BE2C (cell line): ENCODE measurements around the gene LRRC4C.

Experiments used
- DNase-seq: peaks from one replicate; pipeline ENCODE4 v3.0.0-alpha.2; 2020
- H3K27me3 ChIP-seq: fragments of 250-450 bp; sonication (Bioruptor Pico); 2 replicates; pipeline ENCODE4 v1.5.1; 2020; ENCODE audit warnings: mild to moderate bottlenecking
- H3K36me3 ChIP-seq: fragments of 250-450 bp; sonication (Bioruptor Pico); 2 replicates; pipeline ENCODE4 v1.5.1; 2020; ENCODE audit warnings: mild to moderate bottlenecking
- H3K4me1 ChIP-seq: fragments of 250-450 bp; sonication (Bioruptor Pico); 2 replicates; pipeline ENCODE4 v1.5.1; 2020
- H3K4me3 ChIP-seq: 2 replicates; pipeline ENCODE4 v1.5.1; 2011; ENCODE audit warnings: low read depth, low read length
- H3K9me3 ChIP-seq: fragments of 250-450 bp; sonication (Bioruptor Pico); 2 replicates; pipeline ENCODE4 v1.5.1; 2020
- CTCF ChIP-seq: IDR thresholded peaks from 2 replicates; pipeline ENCODE4 v1.5.1; 2012; ENCODE audit warnings: mild to moderate bottlenecking, low read depth, low read length

The LRRC4C gene

DNA sequence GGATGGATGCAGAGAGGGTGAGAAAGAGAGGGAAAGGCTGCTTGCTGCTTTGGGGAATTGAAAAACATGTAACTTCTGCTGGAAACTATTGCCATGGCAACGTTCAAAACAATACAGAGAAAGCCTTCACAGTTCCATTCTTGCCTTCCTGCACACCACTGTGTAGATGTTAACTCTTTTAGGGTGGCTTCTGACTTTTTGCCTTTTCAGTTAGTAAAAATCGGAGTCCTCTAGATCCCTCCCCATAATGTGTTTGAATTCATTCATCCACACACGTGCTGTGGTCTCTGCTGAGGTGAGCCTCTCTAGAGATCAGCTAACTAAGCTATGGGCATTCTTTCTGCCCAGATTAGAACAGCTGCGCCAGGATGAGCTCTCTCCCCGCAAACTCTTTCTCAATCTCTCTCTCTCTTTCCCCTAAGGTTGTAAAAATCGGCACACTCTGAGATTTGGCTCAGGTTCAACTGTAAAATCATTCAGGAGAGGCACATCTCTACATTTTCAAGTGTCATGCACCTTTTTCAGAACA lies 1178.3 kb downstream of the LRRC4C start:
- DNase-seq: no peak
- Histone ChIP-seq H3K4me1 (no peaks in the 10 kb centered on the region; the same call in 1 of the 2 replicates), H3K9me3 (no peaks in the 10 kb centered on the region), H3K36me3 (no peaks in the 10 kb centered on the region), H3K4me3 (peak overlapping the region; percentile 58), H3K27me3 (no peaks in the 10 kb centered on the region)
- no peak for TF ChIP-seq CTCF

- H3K27me3 ChIP-seq: no peaks in the 10 kb centered on the region
- no peaks in the 10 kb centered on the region for H3K9me3 ChIP-seq
- peak overlapping the region; percentile 58 for H3K4me3 ChIP-seq
- H3K36me3 ChIP-seq: no peaks in the 10 kb centered on the region
- H3K4me1 ChIP-seq: no peaks in the 10 kb centered on the region; the same call in 1 of the 2 replicates
- no peak for TF ChIP-seq CTCF
- peak; percentile 30 for DNase-seq
These were observed 1179.0 kb downstream of the LRRC4C start for GRCh38 chr11:40280159-40281051.

GRCh38 chr11:40276960-40277359 lies 1182.5 kb downstream of the LRRC4C start:
- no peaks in the 10 kb centered on the region for H3K36me3 ChIP-seq
- no peak for DNase-seq
- TF ChIP-seq CTCF: no peak
- no peaks in the 10 kb centered on the region for H3K9me3 ChIP-seq
- no peaks in the 10 kb centered on the region; the same call in 1 of the 2 replicates for H3K4me1 ChIP-seq
- H3K4me3 ChIP-seq: no peak overlapping the region
- no peaks in the 10 kb centered on the region for H3K27me3 ChIP-seq

DNA sequence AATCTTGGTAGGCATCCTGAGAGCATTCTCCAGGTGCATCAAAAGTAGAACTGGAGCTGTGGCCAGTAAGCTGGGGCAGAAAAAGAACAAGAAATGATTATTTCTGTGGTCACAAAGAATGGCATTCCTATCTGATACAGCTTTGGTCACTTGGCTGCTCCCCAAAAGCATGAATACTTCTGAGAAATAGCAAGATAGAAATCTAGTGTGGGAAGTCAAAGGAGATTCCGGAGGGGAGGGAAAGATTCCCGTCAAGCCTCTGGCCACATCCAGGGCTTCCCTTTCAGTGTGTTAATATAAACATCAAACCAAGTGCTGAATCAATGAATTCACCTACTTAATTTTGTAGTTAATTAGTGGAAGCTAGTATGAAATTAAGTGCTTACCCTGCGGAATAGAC lies 1185.4 kb downstream of the LRRC4C start:
- TF ChIP-seq CTCF: no peak
- Histone ChIP-seq H3K4me3 (no peak overlapping the region), H3K36me3 (no peaks in the 10 kb centered on the region), H3K9me3 (no peaks in the 10 kb centered on the region), H3K27me3 (no peaks in the 10 kb centered on the region), H3K4me1 (no peaks in the 10 kb centered on the region)
- no peak for DNase-seq

DNA sequence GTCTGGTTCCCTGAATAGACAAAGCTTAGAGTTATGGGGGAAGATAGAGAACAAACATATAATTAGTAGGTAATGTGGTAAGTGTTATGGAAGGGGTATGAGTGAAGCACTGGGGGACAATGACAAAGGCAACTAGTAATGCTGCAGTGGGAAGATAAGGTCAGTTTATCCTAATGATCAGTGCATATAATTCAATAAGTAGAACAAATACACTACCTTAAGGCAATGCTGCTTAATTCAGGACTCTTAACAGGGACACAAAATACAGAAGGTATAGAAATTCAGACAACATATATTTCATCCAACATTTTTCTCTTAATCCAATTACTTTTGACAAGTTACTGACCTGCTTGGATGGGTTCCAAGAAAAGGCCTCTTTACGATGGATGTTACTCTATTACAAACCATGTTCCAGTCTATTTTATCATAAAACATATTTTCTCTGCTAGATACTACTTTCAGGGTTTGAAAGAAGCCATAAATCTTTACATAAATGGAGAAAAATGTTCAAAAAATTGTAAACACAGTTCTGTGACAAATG lies 1186.2 kb downstream of the LRRC4C start:
- no peak for TF ChIP-seq CTCF
- no peak overlapping the region for H3K4me3 ChIP-seq
- H3K9me3 ChIP-seq: no peaks in the 10 kb centered on the region
- H3K27me3 ChIP-seq: no peaks in the 10 kb centered on the region
- no peaks in the 10 kb centered on the region for H3K36me3 ChIP-seq
- DNase-seq: peak; percentile 25
- H3K4me1 ChIP-seq: no peaks in the 10 kb centered on the region

- H3K4me1 ChIP-seq: no peaks in the 10 kb centered on the region
- no peaks in the 10 kb centered on the region for H3K9me3 ChIP-seq
- no peak for TF ChIP-seq CTCF
- H3K27me3 ChIP-seq: no peaks in the 10 kb centered on the region
- H3K4me3 ChIP-seq: no peak overlapping the region
- DNase-seq: no peak
- H3K36me3 ChIP-seq: no peaks in the 10 kb centered on the region
These were observed 1188.1 kb downstream of the LRRC4C start for GRCh38 chr11:40271361-40271760.
